Hematopoietic multipotent progenitor cell treated with erythropoietin and hydrocortisone succinate and interleukin-3 and kit ligand, for 4 days (in vitro differentiated cells): Measurements from ENCODE around the gene GIMAP8.

Experiments used
- DNase-seq: peaks from one replicate; pipeline ENCODE4 v3.0.0-alpha.2; 2015

The GIMAP8 gene

GRCh38 chr7:150450491-150451001 is at the start of gene GIMAP8:
Gene GIMAP8 (plus strand): TSS chr7:150450630. CDS start chr7:150466699, 16,069 bp downstream.
- DNase-seq, result peak; percentile 46

GRCh38 chr7:150400788-150401423 is 49.5 kb upstream of the GIMAP8 start:
- no peak for DNase-seq

GRCh38 chr7:150401424-150401790 is 49.0 kb upstream of the GIMAP8 start:
- DNase-seq, result no peak

DNA sequence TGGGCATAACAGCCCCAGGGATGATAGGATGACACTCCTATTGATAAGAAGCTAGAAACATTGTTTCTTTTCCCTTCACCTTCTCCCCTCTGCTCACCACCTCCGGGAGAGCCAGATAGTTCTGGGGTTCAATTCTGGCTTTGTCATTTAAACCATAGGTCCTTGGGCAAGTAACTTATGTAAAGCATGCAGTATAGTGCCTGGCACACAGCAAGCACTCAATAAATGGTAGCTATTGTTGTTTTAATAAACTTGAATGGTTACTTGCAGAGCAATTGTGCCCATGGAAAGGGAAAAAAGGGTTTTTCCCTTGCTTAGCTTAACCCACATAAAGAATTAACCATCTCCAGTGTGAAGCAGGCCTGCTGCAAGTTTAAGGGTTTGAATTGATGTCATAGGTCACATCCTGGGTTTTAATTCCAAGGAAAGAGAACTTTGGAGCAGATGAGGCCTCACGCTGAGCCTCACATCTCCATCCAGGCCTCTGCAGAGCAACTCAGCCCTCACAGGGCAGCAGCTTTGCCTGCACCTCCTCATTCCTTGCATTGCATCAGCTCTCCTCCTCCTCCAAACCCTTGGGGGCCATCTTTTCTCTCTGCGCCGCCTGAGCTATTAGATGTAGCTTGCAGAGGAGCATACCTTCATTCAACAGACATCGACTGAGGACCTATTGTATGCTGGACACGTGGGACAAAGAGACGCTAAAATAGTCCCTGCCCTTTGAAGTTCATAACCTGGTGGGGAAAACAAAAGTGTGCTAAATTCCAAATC is 48.4 kb upstream of the GIMAP8 start:
- DNase-seq, result no peak

- no peak for DNase-seq
These were observed 47.6 kb upstream of the GIMAP8 start for GRCh38 chr7:150402671-150403321.

- peak; percentile 18 for DNase-seq
These were observed 46.9 kb upstream of the GIMAP8 start for GRCh38 chr7:150403376-150404171.

DNA sequence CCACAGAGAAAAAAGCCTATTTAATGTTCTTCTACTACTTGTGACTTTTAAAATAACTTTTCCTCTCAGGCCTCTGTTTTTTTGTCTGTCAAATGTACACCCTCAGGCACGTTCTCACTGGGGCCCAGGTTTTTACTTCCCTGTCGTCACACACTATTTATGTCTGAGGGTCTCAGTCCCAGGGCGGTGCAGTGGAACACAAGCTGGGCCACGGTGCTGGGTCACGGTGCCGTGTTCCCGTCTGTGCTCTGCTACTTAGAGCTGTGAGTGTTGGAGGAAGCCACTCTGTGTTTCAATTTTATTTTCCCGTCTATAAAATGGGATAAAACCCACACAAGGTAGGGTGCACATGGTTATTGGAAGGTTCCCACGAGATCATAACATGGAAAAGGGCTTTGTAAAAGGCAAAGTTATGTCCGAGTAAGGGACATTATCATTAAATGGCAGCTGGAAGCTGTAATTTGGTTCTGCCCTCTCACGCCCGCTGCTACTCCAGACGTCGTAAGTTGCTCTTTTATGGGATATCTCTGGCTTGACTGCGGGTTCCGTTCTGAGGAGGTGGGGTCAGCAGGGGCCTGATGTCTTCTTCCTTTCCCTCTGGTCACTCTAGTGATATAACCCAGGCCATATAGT is 46.1 kb upstream of the GIMAP8 start:
- DNase-seq, result peak; percentile 65

- peak; percentile 93 for DNase-seq
These were observed 45.4 kb upstream of the GIMAP8 start for GRCh38 chr7:150404805-150405583.

DNA sequence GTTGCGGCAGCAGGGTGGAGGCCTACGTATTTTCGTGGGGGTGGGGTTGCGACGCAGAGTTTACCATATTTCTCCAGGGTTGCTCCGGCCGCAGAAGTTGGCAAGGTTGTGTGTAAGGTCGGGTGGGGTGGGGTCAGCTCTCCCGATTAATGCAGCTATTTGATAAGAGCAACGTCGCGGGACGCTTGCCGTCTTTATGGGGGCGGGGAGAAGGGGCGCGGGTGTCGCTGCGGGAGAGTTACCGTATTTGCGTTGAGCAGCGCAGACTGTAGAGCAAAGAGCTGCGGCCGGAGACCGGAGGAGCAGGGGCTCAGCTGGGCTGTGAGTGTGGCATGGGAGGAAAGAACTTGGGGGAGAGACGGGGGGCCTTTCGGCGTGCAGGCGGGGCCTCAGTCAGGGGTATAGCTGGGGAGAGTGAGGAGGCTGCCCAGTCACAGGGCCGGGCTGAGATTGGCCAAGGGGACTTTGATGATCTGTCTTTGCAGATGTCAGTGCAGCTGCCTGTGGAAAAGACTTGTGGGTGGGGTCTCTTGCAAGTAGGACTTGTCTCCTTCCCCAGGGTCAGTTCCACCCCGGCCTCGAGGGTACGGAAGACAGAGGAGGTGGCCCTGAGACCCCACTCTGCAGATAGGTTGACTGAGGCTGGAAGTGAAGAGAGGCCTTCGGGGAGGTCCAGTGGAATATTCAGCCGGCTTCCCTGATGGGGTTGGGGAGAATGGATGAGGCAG is 44.7 kb upstream of the GIMAP8 start:
- peak; percentile 92 for DNase-seq

DNA sequence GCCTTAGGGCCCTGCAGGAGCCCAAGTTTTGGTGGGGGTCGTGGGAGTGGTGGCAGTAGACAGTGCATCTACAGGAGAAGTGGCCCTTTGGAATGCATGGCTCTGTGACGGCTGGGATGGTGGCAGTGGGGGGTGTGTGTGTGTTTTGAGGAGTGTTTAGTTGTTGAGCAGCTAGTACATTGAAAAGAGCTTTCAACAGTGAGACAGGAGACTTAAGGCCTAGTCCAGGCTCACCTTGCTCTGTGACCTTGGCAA is 44.2 kb upstream of the GIMAP8 start:
- DNase-seq, result peak; percentile 19

GRCh38 chr7:150406567-150407421 is 43.6 kb upstream of the GIMAP8 start:
- peak; percentile 71 for DNase-seq

GRCh38 chr7:150407588-150408392 is 42.6 kb upstream of the GIMAP8 start:
- no peak for DNase-seq

GRCh38 chr7:150408393-150409299 is 41.8 kb upstream of the GIMAP8 start:
- no peak for DNase-seq

DNA sequence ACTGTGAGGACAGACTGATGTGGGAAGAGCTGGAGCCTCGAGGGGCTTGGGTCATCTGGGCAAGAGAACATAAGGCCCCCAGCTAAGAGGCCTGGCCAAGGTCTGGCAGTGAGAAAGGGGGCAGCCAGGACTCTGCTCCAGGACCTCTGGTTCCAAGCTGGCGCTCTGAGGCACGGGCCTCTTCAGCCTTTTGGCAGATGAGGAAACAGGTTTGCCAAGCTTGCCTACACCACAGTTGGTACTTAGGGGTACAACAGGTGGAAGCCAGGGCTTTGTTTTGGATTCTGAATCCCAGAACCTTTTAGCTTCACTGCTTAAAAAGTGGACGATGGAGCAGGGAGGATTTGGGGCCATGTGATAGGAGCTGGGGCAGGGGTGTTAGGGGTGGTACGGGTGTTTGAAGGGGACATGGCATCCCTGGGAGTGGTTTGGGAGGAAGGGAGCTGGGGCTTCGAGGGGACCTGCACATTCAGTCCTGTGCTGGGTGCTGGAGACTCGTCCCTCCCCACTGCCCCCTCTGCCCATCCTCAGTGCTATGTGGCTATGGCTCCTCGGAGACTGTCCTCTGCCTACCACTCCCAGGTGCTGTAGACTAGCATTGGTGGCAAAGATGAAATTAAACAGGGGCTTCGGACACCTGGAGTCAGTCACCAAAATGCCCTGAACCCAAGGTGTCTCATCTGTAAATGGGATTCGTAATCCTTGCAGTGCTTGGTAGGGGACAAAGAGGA is 41.0 kb upstream of the GIMAP8 start:
- no peak for DNase-seq

- no peak for DNase-seq
These were observed 40.3 kb upstream of the GIMAP8 start for GRCh38 chr7:150410131-150410530.

DNA sequence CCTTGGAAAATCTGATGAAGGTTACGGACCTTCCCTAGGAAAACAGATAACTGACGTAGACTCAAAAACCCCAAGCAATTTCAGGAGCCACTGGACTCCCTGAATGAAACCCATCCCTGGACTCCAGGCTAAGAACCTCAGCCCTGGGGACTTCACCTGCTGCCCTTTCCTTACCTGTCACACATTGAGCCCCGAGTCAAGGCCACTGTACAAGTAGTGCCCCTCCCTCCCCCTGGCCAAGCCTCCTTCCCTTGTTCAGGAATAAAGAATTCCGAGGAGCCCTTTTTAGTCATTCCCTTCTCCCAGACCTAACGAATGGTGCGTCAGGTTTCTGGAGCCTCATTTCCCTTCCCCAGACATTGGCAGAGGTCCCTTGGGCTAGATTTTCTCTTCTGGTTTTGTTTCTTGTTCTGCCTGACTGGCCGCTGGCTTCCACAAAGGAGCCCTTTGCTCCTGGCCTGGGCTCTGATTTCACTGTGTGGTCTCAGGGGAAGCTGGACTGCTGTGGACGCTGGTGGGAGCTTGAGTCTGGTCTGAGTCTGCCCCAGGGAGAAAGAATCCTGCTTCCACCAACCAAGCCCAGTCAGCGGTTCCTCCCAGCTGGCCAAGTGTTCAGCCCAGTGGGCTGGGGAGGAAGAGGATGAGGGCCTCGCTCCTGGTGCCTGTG is 39.6 kb upstream of the GIMAP8 start:
- no peak for DNase-seq

DNA sequence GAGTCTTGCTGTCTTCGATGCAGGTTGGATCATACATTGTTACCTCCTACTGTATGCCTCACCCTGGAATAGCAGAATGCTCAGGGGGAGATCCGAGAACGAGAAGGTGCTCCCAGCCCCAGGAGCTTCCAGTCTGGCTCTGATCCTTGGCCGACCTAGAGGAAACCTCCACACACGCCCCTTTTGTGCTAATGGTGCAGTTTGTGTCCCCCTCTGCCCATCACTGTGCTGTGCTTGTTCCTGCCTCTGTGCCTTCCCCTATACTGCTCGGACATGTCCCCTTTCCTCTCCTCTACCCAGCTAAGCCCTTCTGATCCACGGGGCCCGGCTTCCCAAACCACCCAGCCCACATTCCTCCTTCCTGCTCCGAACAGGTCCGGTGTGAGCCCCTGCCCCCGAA is 38.8 kb upstream of the GIMAP8 start:
- no peak for DNase-seq
